NOMO-1 (cell line): ENCODE results near the gene SLC30A4.
"Not testable (repeated sequence)": the region's sequence is repeated elsewhere in the genome, so short reads cannot be mapped to it uniquely, and the experiment has no call there.

Experiments
- DNase-seq, 2 experiments: peaks; one replicate each; lab custom pipeline; 2025; ENCODE audit not compliant: unreplicated experiment in 2 of 2; lab: John Stamatoyannopoulos, UW

The SLC30A4 gene

GRCh38 chr15:45522328-45523165 is at the start of gene SLC30A4:
Gene SLC30A4 (minus strand): TSS chr15:45522755. CDS start chr15:45522354, 401 bp downstream.
- peak; percentile 38 to 51 for DNase-seq

GRCh38 chr15:45555934-45556608 is 33.5 kb upstream of the SLC30A4 start:
- peak; percentile 82 to 96 for DNase-seq

GRCh38 chr15:45551676-45552075 is 29.1 kb upstream of the SLC30A4 start:
- no peak for DNase-seq

GRCh38 chr15:45550436-45550835 is 27.9 kb upstream of the SLC30A4 start:
- DNase-seq: no peak

GRCh38 chr15:45549541-45550220 is 27.1 kb upstream of the SLC30A4 start:
- no peak for DNase-seq

- peak; percentile 76 to 90 for DNase-seq
Observed at GRCh38 chr15:45548753-45549520, 26.4 kb upstream of the SLC30A4 start.

- DNase-seq: no peak
Observed at GRCh38 chr15:45546789-45547188, 24.2 kb upstream of the SLC30A4 start.

GRCh38 chr15:45544266-45545023 is 21.9 kb upstream of the SLC30A4 start:
- DNase-seq: no peak

GRCh38 chr15:45543051-45543450 is 20.5 kb upstream of the SLC30A4 start:
- no peak for DNase-seq

- no peak for DNase-seq
Observed at GRCh38 chr15:45540531-45540930, 18.0 kb upstream of the SLC30A4 start.

GRCh38 chr15:45539680-45540079 is 17.1 kb upstream of the SLC30A4 start:
- DNase-seq: no peak

GRCh38 chr15:45536934-45537333 is 14.4 kb upstream of the SLC30A4 start:
- DNase-seq: no peak

- no peak for DNase-seq
Observed at GRCh38 chr15:45535486-45536042, 13.0 kb upstream of the SLC30A4 start.

- DNase-seq: no peak
Observed at GRCh38 chr15:45534821-45535220, 12.3 kb upstream of the SLC30A4 start.

GRCh38 chr15:45532892-45533291 is 10.3 kb upstream of the SLC30A4 start:
- not testable (repeated sequence) for DNase-seq

- DNase-seq: no peak
Observed at GRCh38 chr15:45529613-45530012, 7.1 kb upstream of the SLC30A4 start.

- no peak for DNase-seq
Observed at GRCh38 chr15:45527086-45527485, 4.5 kb upstream of the SLC30A4 start.

- no peak for DNase-seq
Observed at GRCh38 chr15:45523166-45523460, 558 bp upstream of the SLC30A4 start.

GRCh38 chr15:45521596-45522327 is 793 bp downstream of the SLC30A4 start:
- peak in 1 of 2 experiments; percentile 67 for DNase-seq
